ENCODE measurements around the gene LPAR2.
"Not testable (repeated sequence)": the region's sequence is repeated elsewhere in the genome, so short reads cannot be mapped to it uniquely, and the experiment has no call there.

The LPAR2 gene

GRCh38 chr19:19602136-19602712 is 25.8 kb downstream of the LPAR2 start:
- no peak for DNase-seq
- Mint-ChIP-seq H3K4me1 (ENCODE audit: low read depth) (peaks cover 72% of the 10 kb centered on the region), H3K36me3 (ENCODE audit: low read depth) (peaks cover 34% of the 10 kb centered on the region), H3K27me3 (no peaks in the 10 kb centered on the region), H3K4me3 (peak overlapping the region; percentile 9), H3K9me3 (no peaks in the 10 kb centered on the region), H3K27ac (peak overlapping the region; percentile 100)

- H3K27me3 Mint-ChIP-seq = no peaks in the 10 kb centered on the region
- DNase-seq = no peak
- no peaks in the 10 kb centered on the region for H3K9me3 Mint-ChIP-seq
- H3K36me3 Mint-ChIP-seq (ENCODE audit: low read depth) = peaks cover 35% of the 10 kb centered on the region
- peaks cover 67% of the 10 kb centered on the region for H3K4me1 Mint-ChIP-seq (ENCODE audit: low read depth)
- H3K27ac Mint-ChIP-seq = peak overlapping the region; percentile 100
- H3K4me3 Mint-ChIP-seq = peak overlapping the region; percentile 1
Measured at GRCh38 chr19:19600793-19601330, 27.2 kb downstream of the LPAR2 start.

GRCh38 chr19:19598728-19599451 is 29.1 kb downstream of the LPAR2 start:
- Mint-ChIP-seq H3K36me3 (ENCODE audit: low read depth) (peaks cover 48% of the 10 kb centered on the region), H3K4me3 (peak overlapping the region; percentile 78), H3K4me1 (ENCODE audit: low read depth) (peaks cover 80% of the 10 kb centered on the region), H3K27ac (peak overlapping the region; percentile 100)
- H3K27me3 Mint-ChIP-seq, H3K9me3 Mint-ChIP-seq: not testable (repeated sequence)
- DNase-seq = peak; percentile 74

- no peaks in the 10 kb centered on the region for H3K9me3 Mint-ChIP-seq
- peaks cover 80% of the 10 kb centered on the region for H3K4me1 Mint-ChIP-seq (ENCODE audit: low read depth)
- peak overlapping the region; percentile 100 for H3K27ac Mint-ChIP-seq
- peaks cover 53% of the 10 kb centered on the region for H3K36me3 Mint-ChIP-seq (ENCODE audit: low read depth)
- no peaks in the 10 kb centered on the region for H3K27me3 Mint-ChIP-seq
- peak; percentile 56 for DNase-seq
- H3K4me3 Mint-ChIP-seq = peak overlapping the region; percentile 78
Measured at GRCh38 chr19:19597809-19598306, 30.2 kb downstream of the LPAR2 start.

GRCh38 chr19:19595171-19595701 is 32.8 kb downstream of the LPAR2 start:
- no peak overlapping the region for H3K4me3 Mint-ChIP-seq
- no peak for DNase-seq

GRCh38 chr19:19594381-19594780 is 33.6 kb downstream of the LPAR2 start:
- Mint-ChIP-seq H3K4me3 (no peak overlapping the region), H3K27me3 (no peaks in the 10 kb centered on the region)
- no peak for DNase-seq

More at GRCh38 chr19:19595171-19595701, 32.8 kb downstream of the LPAR2 start:
- Mint-ChIP-seq H3K4me1 (ENCODE audit: low read depth) (peaks cover 81% of the 10 kb centered on the region), H3K27me3 (no peaks in the 10 kb centered on the region), H3K27ac (peak overlapping the region; percentile 68), H3K9me3 (no peaks in the 10 kb centered on the region), H3K36me3 (ENCODE audit: low read depth) (peaks cover 57% of the 10 kb centered on the region)

GRCh38 chr19:19592690-19593089 is 35.3 kb downstream of the LPAR2 start:
- no peaks in the 10 kb centered on the region for H3K27me3 Mint-ChIP-seq
- no peaks in the 10 kb centered on the region for H3K9me3 Mint-ChIP-seq
- peak overlapping the region; percentile 82 for H3K27ac Mint-ChIP-seq
- H3K4me3 Mint-ChIP-seq = no peak overlapping the region
- H3K36me3 Mint-ChIP-seq (ENCODE audit: low read depth) = peaks cover 67% of the 10 kb centered on the region
- no peak for DNase-seq
- peaks cover 81% of the 10 kb centered on the region for H3K4me1 Mint-ChIP-seq (ENCODE audit: low read depth)

More at GRCh38 chr19:19594381-19594780, 33.6 kb downstream of the LPAR2 start:
- Mint-ChIP-seq H3K36me3 (ENCODE audit: low read depth) (peaks cover 59% of the 10 kb centered on the region), H3K27ac (peak overlapping the region; percentile 47), H3K9me3 (no peaks in the 10 kb centered on the region), H3K4me1 (ENCODE audit: low read depth) (peaks cover 82% of the 10 kb centered on the region)

- Mint-ChIP-seq H3K27me3 (no peaks in the 10 kb centered on the region), H3K4me1 (ENCODE audit: low read depth) (peaks cover 73% of the 10 kb centered on the region), H3K4me3 (peak overlapping the region; percentile 64), H3K36me3 (ENCODE audit: low read depth) (peaks cover 59% of the 10 kb centered on the region), H3K27ac (peak overlapping the region; percentile 87), H3K9me3 (no peaks in the 10 kb centered on the region)
- peak; percentile 65 for DNase-seq
Measured at GRCh38 chr19:19591133-19591825, 36.7 kb downstream of the LPAR2 start.

GRCh38 chr19:19588546-19588945 is 39.5 kb downstream of the LPAR2 start:
- no peak for DNase-seq
- H3K4me3 Mint-ChIP-seq = no peak overlapping the region
- H3K27ac Mint-ChIP-seq = peak overlapping the region; percentile 87
- H3K36me3 Mint-ChIP-seq (ENCODE audit: low read depth) = peaks cover 54% of the 10 kb centered on the region
- H3K27me3 Mint-ChIP-seq = no peaks in the 10 kb centered on the region
- peaks cover 57% of the 10 kb centered on the region for H3K4me1 Mint-ChIP-seq (ENCODE audit: low read depth)
- H3K9me3 Mint-ChIP-seq = no peaks in the 10 kb centered on the region

- H3K4me3 Mint-ChIP-seq = no peak overlapping the region
- no peak for DNase-seq
- no peaks in the 10 kb centered on the region for H3K27me3 Mint-ChIP-seq
- H3K36me3 Mint-ChIP-seq (ENCODE audit: low read depth) = peaks cover 48% of the 10 kb centered on the region
- H3K4me1 Mint-ChIP-seq (ENCODE audit: low read depth) = peaks cover 49% of the 10 kb centered on the region
- peak overlapping the region; percentile 87 for H3K27ac Mint-ChIP-seq
- no peaks in the 10 kb centered on the region for H3K9me3 Mint-ChIP-seq
Measured at GRCh38 chr19:19587771-19588170, 40.2 kb downstream of the LPAR2 start.

- H3K4me1 Mint-ChIP-seq (ENCODE audit: low read depth) = peaks cover 33% of the 10 kb centered on the region
- no peaks in the 10 kb centered on the region for H3K27me3 Mint-ChIP-seq
- no peak overlapping the region for H3K4me3 Mint-ChIP-seq
- H3K36me3 Mint-ChIP-seq (ENCODE audit: low read depth) = peaks cover 35% of the 10 kb centered on the region
- DNase-seq = no peak
- no peak overlapping the region for H3K27ac Mint-ChIP-seq
- H3K9me3 Mint-ChIP-seq = no peaks in the 10 kb centered on the region
Measured at GRCh38 chr19:19584356-19584755, 43.7 kb downstream of the LPAR2 start.

GRCh38 chr19:19582471-19582870 is 45.5 kb downstream of the LPAR2 start:
- Mint-ChIP-seq H3K36me3 (ENCODE audit: low read depth) (peaks cover 25% of the 10 kb centered on the region), H3K4me3 (no peak overlapping the region), H3K4me1 (ENCODE audit: low read depth) (peaks cover 17% of the 10 kb centered on the region), H3K27ac (peak overlapping the region; percentile 69), H3K9me3 (no peaks in the 10 kb centered on the region), H3K27me3 (no peaks in the 10 kb centered on the region)
- DNase-seq = no peak

GRCh38 chr19:19581391-19581790 is 46.6 kb downstream of the LPAR2 start:
- Mint-ChIP-seq H3K27me3 (no peaks in the 10 kb centered on the region), H3K4me1 (ENCODE audit: low read depth) (peaks cover 17% of the 10 kb centered on the region), H3K36me3 (ENCODE audit: low read depth) (peaks cover 25% of the 10 kb centered on the region), H3K27ac (peak overlapping the region; percentile 73), H3K9me3 (no peaks in the 10 kb centered on the region), H3K4me3 (no peak overlapping the region)
- DNase-seq = no peak

GRCh38 chr19:19580418-19580817 is 47.6 kb downstream of the LPAR2 start:
- H3K4me3 Mint-ChIP-seq = no peak overlapping the region
- no peak for DNase-seq
- peaks cover 19% of the 10 kb centered on the region for H3K36me3 Mint-ChIP-seq (ENCODE audit: low read depth)
- H3K27ac Mint-ChIP-seq = peak overlapping the region; percentile 10
- H3K9me3 Mint-ChIP-seq = no peaks in the 10 kb centered on the region
- no peaks in the 10 kb centered on the region for H3K27me3 Mint-ChIP-seq
- peaks cover 15% of the 10 kb centered on the region for H3K4me1 Mint-ChIP-seq (ENCODE audit: low read depth)
